ENCODE data around the gene MCF2L. TPM values are rescaled to one million over a fixed set of nuclear protein-coding genes. Genes with fewer than 3 reads are reported as not detected.

MCF2L gene
- polyA plus RNA-seq, 1 experiment, result 0.02 TPM

- POLR2A ChIA-PET, result no interaction called here
- CTCF ChIA-PET, result no interaction called here
- peaks cover 15% of the 10 kb centered on the region for H3K27me3 ChIP-seq (ENCODE audit: control insufficient read depth, insufficient read depth, low read length)
Measured at GRCh38 chr13:112999414-113000177, 30.6 kb downstream of the MCF2L start.

DNA sequence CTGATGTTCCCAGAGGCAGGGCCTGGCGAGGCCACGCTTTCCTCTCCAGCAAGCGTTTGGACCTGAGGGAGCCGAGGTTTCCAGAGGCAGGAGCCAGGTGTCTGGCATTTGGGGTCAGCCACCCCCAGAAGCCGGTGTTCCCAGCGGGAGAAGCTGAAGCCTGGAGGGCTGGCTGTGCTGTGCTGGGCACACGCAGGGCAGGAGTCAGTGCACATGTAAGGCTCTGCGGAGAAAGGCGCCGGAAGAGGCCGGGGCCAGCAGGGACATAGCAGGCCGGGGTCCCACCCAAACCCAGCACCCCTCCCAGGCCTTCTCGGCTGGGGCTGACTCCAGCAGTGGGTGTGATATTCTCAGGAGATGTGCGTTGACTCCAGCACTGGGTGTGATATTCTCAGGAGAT, 31.6 kb downstream of the MCF2L start:
- Histone ChIP-seq H3K4me3 (ENCODE audit: low read depth, low read length) (no peak overlapping the region), H3K27me3 (ENCODE audit: control insufficient read depth, insufficient read depth, low read length) (peaks cover 15% of the 10 kb centered on the region), H3K36me3 (ENCODE audit: control insufficient read depth, insufficient read depth, low read length) (no peaks in the 10 kb centered on the region)
- DNase-seq (ENCODE audit: low read depth), result no peak
- CTCF ChIA-PET, result interaction anchor here (1.0 kb wide), 1 partner anchor 18 kb away, joined by 3 read pairs; no protein-coding TSS in a partner anchor
- POLR2A ChIA-PET, result no interaction called here
- TF ChIP-seq, protein P1, sequence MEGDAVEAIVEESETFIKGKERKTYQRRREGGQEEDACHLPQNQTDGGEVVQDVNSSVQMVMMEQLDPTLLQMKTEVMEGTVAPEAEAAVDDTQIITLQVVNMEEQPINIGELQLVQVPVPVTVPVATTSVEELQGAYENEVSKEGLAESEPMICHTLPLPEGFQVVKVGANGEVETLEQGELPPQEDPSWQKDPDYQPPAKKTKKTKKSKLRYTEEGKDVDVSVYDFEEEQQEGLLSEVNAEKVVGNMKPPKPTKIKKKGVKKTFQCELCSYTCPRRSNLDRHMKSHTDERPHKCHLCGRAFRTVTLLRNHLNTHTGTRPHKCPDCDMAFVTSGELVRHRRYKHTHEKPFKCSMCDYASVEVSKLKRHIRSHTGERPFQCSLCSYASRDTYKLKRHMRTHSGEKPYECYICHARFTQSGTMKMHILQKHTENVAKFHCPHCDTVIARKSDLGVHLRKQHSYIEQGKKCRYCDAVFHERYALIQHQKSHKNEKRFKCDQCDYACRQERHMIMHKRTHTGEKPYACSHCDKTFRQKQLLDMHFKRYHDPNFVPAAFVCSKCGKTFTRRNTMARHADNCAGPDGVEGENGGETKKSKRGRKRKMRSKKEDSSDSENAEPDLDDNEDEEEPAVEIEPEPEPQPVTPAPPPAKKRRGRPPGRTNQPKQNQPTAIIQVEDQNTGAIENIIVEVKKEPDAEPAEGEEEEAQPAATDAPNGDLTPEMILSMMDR (IDR thresholded peaks at IDR 0.05; ENCODE audit: insufficient read depth, low read depth, low read length), result no peak

More at GRCh38 chr13:112999414-113000177, 30.6 kb downstream of the MCF2L start:
- DNase-seq (ENCODE audit: low read depth), result no peak
- no peaks in the 10 kb centered on the region for H3K36me3 ChIP-seq (ENCODE audit: control insufficient read depth, insufficient read depth, low read length)
- TF ChIP-seq, protein P1 (IDR thresholded peaks at IDR 0.05; ENCODE audit: insufficient read depth, low read depth, low read length), result no peak
- H3K4me3 ChIP-seq (ENCODE audit: low read depth, low read length), result no peak overlapping the region

DNA sequence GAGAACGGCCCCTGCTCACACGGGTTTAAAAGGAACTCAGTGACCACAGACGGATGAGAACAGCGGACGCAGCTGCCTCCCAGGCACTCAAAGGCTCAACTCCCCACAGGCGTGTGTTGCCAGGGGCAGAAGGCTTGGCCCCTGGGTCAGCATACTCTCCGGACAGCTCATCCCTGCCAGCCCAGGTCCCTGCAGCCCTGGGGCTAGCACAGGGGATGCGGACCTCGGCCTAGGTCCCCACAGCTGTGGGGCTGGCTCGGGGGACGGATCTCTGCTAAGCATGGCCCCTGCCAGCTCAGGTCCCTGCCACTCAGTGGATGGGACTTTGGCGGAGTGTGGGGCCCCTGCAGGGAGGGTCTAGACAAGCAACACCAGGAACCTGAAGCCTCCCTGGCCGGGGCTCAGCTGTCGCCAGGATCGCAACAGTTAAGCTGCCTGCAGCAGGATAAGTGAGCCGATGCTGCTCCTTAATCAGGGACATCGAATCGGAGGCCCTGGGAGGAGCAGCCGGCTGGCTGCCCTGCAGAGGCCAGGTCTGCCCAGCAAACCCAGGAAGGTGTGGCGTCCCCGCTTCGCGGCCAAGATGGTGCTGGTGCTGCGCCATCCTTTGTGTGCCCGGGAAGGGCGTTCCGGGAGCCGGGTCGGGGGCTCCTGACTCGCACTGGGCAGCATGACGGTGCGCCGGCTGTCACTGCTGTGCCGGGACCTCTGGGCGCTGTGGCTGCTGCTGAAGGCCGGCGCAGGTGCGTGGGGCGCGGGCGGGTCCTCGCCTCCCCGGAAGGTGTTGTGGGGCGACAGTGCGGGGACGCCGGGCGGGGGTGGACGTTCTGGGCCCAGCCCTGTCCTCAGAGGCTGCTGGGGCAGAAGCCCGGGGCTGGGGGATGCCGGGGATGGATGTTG, 32.5 kb downstream of the MCF2L start:
- POLR2A ChIA-PET, result no interaction called here
- no peak overlapping the region for H3K4me3 ChIP-seq (ENCODE audit: low read depth, low read length)
- peaks cover 15% of the 10 kb centered on the region for H3K27me3 ChIP-seq (ENCODE audit: control insufficient read depth, insufficient read depth, low read length)
- H3K36me3 ChIP-seq (ENCODE audit: control insufficient read depth, insufficient read depth, low read length), result no peaks in the 10 kb centered on the region
- CTCF ChIA-PET, result interaction anchor here (1.0 to 1.4 kb wide), 2 partner anchors 17 to 28 kb away, joined by 3 to 4 read pairs; no protein-coding TSS in a partner anchor
- TF ChIP-seq, protein P1 (IDR thresholded peaks at IDR 0.05; ENCODE audit: insufficient read depth, low read depth, low read length), result no peak
- no peak for DNase-seq (ENCODE audit: low read depth)

GRCh38 chr13:113002206-113002912, 33.3 kb downstream of the MCF2L start:
- POLR2A ChIA-PET, result no interaction called here
- TF ChIP-seq, protein P1 (IDR thresholded peaks at IDR 0.05; ENCODE audit: insufficient read depth, low read depth, low read length), result no peak
- Histone ChIP-seq H3K4me3 (ENCODE audit: low read depth, low read length) (no peak overlapping the region), H3K36me3 (ENCODE audit: control insufficient read depth, insufficient read depth, low read length) (no peaks in the 10 kb centered on the region), H3K27me3 (ENCODE audit: control insufficient read depth, insufficient read depth, low read length) (peaks cover 17% of the 10 kb centered on the region)
- DNase-seq (ENCODE audit: low read depth), result no peak
- CTCF ChIA-PET, result interaction anchor here (1.4 kb wide), 1 partner anchor 27 kb away, joined by 4 read pairs; no protein-coding TSS in a partner anchor
